ENCODE data around the gene LOXHD1.

DNA sequence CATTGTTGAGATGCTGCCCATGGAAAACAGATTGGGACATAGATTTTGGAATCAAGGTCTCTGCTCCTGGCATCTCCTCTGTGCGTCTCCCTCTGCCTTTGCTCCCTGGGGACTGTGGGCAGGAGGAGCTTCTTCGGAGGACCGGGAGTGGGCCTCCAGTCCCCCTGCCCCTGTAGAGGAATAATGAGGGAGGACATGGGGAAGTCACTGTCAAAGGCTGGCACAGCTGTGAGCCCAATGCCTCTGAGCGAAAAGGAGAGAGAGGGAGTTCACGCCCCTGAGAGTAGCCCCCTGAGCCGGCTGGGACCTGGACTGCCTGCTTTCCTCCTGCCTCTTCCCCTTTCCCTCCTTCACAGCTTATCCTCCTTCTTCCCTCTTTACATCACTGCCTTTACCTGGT is 195.0 kb downstream of the LOXHD1 start:
- TF ChIP-seq, protein P1, sequence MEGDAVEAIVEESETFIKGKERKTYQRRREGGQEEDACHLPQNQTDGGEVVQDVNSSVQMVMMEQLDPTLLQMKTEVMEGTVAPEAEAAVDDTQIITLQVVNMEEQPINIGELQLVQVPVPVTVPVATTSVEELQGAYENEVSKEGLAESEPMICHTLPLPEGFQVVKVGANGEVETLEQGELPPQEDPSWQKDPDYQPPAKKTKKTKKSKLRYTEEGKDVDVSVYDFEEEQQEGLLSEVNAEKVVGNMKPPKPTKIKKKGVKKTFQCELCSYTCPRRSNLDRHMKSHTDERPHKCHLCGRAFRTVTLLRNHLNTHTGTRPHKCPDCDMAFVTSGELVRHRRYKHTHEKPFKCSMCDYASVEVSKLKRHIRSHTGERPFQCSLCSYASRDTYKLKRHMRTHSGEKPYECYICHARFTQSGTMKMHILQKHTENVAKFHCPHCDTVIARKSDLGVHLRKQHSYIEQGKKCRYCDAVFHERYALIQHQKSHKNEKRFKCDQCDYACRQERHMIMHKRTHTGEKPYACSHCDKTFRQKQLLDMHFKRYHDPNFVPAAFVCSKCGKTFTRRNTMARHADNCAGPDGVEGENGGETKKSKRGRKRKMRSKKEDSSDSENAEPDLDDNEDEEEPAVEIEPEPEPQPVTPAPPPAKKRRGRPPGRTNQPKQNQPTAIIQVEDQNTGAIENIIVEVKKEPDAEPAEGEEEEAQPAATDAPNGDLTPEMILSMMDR (IDR thresholded peaks at IDR 0.05), result no peak
- TF ChIP-seq POLR2A (IDR thresholded peaks at IDR 0.05), result no peak
- TF ChIP-seq POLR2AphosphoS5 (IDR thresholded peaks at IDR 0.05), result no peak
